GM21381 (cell line): Measurements from ENCODE around the gene DSTYK.

Experiments
- ATAC-seq: cut with Tn5 transposase; IDR thresholded peaks from one replicate; pipeline ENCODE4 v1.9.1; 2021; ENCODE audit warnings: mild to moderate bottlenecking, moderate library complexity; ENCODE audit not compliant: unreplicated experiment

The DSTYK gene

DNA sequence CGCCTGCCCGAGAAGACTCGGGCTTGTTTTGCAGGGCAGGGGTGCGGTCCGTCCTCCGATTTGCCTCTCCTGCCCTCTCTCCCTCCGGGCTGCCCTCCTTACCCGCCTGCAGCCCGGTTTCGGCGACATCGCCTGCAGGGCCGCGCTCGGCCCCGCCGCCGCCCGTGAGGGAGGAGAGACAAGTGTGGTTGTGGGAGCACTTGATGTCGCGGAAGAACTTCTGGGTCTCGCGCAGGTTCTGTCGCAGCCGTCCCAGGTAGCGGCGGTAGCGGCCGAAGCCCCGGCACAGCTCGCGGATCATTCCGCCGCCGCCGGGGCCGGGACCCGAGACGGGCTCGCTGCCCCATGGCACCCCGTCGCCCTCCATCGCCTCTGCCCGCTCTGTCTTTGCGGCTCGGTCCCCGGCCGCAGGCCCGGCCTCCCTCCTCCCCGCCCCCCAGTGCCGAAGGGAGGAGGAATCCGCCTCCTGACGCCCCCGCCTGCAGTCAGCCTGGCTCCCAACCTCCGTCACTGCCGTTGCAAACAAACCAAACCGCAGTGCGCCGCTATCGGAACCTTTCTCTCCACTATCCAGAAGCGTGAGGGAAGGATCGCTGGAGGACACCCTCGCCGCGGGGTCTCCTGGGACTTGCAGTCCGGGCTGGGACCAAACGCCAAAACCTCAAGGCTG is at the start of gene DSTYK:
Gene DSTYK (minus strand): TSS at position 534 of the 670 bp plus-strand sequence. CDS start 167 bp downstream, at position 367.
- peak; percentile 84 for ATAC-seq

DNA sequence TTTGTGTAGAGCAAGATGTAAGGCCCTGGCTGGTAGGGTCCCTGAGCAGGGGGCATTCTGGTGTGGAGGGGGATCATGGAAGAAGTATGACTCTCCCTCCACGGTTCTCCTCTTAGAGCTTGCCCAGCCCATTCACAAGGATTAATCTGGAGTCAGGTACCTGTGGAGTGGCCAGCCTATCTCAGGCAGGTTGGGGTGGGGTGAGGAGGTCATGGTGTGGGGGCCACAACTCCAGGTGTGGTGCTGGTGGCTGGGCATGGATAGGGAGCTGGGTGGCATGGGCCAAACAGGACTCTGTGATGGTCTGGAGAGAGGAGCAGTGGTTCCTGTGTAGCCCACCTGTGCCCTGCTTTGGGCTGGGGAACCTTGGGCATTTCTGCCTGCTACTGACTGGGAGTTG is 48.5 kb upstream of the DSTYK start:
- ATAC-seq: no peak

DNA sequence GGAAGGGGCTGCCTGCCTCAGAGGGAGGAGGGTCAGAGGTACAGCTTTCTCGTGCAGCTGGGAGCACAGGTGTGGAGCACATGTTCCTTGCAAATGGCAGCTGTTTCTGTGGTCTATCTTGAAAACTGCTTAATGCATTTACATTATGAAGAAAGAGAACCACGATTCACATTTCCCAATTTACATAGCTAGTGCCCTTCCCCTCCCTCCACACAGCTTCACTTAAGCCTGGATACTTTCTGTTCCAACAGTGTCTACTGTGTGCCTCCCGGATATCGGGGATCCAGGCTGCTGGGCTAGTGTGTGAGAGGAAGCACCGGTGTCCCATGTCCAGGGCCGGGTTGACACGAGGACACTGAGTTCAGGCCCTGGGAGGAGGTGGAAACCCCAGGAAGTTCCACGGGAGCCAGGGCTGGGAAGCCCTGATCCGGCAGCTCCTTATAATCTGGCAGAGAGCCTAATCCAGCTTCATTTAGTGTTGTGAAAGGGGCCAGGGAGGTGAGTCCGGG is 47.9 kb upstream of the DSTYK start:
- no peak for ATAC-seq

DNA sequence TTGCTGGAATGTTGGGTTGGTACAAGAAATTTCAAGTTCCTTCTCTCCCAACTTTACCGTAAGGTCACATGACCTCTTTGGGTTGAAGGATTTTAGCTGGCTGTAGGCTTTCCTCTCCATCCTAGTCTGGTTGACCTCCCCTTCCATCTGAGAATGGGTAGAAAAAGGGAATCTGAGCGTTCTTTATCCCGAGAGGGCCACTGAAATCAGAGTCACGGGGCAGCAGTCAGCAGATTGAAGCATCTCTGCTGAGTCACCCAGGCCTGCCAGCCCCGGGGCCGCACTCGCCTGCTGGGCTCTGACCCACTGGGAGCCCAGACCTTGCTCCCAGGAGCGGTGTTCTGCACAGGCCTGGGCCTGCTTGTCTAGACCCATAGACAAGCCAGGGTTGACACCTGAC is 47.2 kb upstream of the DSTYK start:
- ATAC-seq: no peak

DNA sequence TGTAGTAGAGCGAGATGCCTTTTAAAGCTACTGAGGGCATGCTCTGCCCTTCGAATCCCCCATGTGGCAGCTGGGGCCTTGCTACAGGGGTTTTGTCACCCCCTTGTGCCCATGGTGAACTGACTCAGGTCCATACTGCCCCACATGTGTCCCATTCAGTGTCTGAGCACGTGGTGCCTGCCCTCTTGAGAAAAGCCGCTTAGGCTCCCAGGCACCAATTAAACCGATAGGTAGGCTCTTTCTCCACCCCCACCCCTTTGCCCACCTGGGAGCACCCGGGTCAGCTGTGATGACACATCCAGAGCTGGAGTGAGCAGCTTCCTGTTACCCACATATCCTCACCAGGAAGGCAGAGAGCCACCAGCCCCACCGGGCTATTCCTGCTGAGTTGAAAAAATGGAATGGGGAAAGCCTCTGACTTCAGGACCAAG is 46.8 kb upstream of the DSTYK start:
- ATAC-seq: no peak

DNA sequence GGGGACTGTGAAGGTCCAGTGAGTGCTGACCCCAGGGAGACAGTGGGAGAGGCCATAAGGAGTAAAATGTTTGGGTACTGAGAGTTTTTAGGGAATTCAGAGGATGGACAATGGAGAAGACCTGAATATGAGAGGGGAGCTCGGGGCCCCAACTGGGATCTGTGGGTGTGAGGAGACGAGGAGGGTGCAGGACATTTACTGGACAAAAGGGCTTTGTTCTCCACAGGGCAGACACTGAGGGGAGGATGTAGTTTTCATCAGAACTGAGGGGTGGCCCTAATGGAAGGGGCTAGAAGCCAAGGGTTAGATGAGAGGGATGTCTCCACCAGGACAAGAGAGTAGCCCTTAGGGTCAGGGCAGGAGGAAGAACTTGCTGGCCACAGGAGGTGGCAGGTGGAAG is 46.2 kb upstream of the DSTYK start:
- no peak for ATAC-seq

- ATAC-seq: no peak
Measured at GRCh38 chr1:205256951-205257625, 45.6 kb upstream of the DSTYK start.

- ATAC-seq: peak; percentile 64
Measured at GRCh38 chr1:205255941-205256780, 44.7 kb upstream of the DSTYK start.

GRCh38 chr1:205251576-205251975 is 40.1 kb upstream of the DSTYK start:
- no peak for ATAC-seq

DNA sequence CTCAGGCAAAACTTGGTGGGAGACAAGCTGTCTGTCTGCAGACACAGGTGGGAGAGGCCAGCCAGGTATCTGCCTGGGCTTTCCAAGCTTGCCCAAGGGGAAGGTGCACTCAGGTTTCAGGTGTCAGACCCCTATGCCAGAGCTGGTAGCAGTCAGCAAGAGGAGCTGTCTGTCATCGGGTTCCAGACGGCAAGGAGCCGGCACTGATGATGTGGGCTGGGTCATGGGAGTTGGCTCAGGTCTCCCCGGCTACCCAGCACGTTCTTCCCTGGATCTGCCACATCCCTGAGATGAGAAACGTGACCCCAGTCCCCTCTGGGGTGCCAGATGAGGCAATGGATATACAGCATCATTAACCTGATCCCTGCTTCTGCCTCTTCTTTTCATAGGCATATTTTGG is 39.2 kb upstream of the DSTYK start:
- ATAC-seq: no peak

- no peak for ATAC-seq
Measured at GRCh38 chr1:205249651-205250050, 38.1 kb upstream of the DSTYK start.

DNA sequence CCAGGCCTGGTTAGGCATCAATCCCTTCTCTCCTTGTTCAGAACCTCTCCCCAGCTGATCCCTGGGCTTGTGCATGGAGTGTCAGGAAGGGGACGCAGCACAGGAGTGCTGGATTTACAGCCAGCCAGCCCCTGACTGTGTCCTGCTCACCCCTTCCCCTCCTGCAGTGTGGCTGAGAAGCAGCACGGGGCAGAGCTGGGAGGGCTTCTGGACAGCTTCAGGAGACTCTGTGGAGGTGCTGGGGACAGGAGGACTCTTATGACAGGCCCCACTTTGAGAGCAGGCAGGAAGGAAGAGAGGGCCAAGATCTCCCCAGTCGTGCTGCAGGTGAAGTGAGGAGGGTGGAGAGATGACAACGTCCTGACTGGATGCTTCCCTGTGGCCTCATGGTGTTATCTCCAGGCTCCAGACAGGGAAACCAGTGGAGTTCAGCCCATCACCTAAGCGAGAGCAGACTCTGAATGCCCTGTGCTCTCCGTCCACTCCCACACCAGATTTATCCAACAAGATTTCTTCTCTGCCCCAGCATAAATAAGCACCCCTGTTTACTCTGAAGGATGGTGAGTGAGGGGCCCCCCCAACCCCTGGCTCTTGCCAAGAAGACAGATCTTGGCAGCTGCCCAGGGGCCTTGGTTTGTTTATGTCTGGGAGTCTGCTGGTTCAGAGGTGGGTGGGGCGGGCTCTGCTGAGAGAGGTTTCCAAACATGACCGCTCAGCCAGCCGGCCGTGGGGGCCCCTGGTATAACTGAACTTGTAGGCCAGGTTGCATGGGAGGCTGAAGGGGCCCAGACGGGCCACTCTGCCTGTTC is 37.5 kb upstream of the DSTYK start:
- no peak for ATAC-seq

DNA sequence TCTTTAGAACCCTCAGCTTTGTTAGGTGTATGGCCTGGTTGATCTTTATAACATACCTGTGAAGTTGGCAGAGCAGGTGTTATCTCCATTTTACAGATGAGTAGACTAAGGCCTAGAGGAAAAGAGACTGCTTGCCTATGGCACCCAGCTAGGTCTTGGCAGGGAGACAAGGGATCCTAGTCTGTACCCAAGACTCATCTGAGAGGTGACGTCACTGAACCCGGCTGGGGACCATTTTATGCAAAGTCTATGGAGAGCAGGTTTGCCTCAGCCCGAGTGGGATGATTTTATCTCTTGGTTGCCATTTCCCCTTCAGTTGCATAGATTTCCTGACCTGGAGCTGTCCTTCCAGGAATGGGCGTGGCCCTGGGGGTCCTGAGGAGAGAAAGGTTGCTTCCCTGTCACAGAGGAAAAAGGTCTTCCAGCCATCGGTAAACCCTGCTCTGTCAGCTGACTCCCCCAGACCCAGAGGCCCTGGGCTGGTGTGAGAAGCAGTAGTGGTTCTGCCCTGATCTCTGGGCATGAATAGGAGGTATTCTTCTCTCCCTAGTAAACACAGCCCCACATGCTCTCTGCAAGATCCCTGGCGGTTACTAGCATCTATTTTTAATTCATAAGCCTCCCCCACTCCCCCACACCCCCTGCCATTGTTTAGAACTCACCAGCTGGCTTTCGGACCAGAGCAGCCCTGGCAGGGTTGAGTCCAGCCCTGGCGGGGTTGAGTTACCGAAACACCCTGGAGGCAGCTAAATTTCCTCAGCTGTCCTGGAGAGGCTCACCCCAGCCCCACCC is 35.8 kb upstream of the DSTYK start:
- no peak for ATAC-seq

DNA sequence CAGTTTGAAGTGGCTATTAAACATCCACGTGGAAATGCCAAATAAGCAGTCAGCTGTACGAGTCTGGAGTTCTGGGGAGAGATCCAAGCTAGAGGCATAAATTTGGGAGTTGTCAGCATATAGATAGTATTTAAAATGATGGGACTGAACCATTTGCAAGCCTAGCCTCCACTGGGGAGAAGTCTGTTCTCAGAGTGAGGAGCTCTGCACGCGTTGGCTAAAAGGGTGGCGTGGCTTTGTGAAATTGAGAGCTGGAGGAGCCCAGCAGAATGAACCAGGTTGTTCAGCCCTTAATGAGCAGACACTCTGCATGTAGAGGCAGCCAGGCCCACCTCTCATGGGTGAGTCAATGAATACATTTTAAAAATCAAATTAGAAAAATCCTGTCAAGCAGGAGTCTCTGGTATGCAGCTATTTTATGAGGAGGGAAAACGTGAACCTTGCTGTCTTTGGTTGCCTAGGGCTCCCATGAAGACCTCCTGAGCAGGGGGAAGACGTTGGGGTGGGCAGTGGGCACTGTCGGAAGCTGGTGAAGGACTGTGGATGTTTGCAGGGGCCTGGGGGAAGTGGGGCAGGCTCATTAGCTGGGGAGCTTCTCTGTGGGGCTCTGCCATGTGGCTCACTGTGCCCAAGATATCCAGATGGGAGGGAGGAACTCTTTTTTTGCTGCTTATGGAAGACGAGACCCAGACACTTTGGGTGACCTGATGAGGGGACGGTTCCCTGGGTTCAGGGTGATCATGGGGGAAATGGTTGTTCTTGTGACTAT is 35.0 kb upstream of the DSTYK start:
- no peak for ATAC-seq

DNA sequence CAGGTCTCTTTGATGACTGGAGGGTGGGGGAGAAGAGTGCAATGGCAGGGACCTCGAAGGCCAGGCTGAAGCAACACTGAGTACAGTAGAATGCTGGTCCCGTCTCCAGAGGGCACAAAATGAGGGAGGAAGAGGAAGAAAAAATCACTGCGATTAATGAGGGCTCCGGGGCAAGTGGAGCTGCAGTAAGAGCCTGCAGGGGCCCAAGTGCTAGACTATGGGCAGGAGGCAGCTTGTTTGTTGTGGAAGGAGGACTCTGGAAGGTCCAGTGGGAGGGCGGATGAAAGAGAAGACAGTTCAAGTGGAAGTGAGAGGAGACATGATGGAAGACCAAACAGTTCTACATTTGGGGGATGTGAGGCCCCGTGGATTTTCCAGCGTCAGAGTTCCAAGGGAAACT is 33.6 kb upstream of the DSTYK start:
- no peak for ATAC-seq

- ATAC-seq: no peak
Measured at GRCh38 chr1:205244384-205244783, 32.9 kb upstream of the DSTYK start.

DNA sequence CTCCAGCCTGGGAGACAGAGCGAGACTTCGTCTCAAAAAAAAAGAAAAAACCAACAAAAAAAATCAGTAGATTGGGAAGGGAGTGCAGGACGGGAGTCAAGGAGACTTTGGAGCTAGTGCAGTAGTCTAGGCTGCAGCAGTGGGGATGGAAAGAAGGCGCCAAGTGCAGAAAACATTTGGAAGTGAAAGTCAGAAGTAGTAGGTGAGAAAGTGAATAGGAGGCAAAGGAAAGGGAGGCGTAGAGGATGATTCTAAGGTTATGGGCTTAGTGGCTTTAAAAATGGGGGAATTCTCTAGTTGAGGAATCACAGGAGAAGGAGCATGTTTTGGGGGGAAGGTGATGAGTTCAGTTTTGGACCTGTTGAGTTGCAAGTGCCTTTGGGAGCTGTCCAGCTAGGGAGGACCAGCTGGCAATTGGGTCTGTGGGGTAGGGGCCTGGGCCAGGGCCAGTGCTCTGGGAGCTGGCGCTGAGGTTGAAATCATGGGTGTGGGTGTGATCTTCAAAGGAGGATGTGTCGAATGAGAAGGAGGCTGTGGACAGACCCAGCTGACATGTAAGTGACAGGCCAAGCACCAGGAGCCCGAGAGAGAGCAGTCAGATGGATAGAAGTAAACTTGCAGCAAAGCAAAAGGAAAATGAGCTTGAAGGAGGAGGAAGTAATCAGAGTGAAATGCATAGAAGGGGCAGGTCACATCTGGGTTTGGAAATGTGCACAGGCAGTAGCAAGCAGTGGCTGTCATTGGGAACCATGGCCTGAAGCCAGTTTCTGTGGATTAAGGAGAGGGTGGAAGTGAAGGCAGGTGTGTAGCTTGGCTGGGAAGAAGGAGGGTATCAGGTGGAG is 32.1 kb upstream of the DSTYK start:
- no peak for ATAC-seq

DNA sequence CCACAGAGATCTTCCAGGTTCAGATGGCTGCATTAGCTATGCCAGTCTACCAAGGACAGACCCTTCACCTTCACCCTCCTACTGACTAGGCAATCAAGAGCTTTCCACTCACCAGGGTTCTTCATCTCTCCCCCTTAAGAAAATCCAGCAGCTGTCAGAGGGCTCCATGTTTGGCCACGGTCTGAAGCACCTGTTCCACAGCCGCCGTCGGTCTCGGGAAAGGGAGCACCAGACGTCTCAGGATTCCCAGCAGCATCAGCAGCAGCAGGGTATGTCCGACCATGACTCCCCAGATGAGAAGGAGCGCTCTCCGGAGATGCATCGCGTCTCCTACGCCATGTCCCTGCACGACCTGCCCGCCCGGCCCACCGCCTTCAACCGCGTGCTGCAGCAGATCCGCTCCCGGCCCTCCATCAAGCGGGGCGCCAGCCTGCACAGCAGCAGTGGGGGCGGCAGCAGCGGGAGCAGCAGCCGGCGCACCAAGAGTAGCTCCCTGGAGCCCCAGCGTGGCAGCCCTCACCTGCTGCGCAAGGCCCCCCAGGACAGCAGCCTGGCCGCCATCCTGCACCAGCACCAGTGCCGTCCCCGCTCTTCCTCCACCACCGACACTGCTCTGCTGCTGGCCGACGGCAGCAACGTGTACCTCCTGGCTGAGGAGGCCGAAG is 30.0 kb upstream of the DSTYK start:
- no peak for ATAC-seq
